GM12892 (cell line): ENCODE data around the gene RBBP5.

Experiments
- POLR2A ChIP-seq: IDR thresholded peaks from 2 replicates; pipeline ENCODE4 v1.6.1; 2011; ENCODE audit warnings: low read depth, low read length, control low read depth
- TAF1 ChIP-seq: IDR thresholded peaks from 2 replicates; pipeline ENCODE4 v1.6.1; 2011; ENCODE audit warnings: low read depth, mild to moderate bottlenecking, control low read depth, low read length, borderline replicate concordance

DNA sequence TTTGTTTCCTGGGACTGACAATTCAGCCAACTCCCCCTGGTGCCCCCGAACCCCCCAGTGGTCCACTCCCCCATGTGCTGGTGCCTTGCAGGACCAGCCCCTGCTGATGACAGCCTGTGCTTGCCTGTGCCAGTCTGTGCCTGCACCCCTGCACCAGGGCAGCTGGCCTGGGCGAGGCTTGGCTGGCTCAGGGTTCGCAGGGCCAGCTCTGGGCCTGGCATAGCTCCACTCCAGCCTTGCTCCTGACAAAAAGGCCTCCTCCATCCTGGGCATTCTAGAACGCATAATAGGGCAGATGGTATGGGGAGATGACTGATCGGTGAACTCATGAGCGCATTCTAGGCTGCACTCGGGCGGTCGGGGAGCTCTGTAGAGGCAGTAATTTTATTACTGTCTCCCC lies 73.4 kb downstream of the RBBP5 start:
- no peak for TF ChIP-seq POLR2A
- TF ChIP-seq TAF1, result no peak
